Measurements from ENCODE around the gene MYBPC3.

Gene MYBPC3

DNA sequence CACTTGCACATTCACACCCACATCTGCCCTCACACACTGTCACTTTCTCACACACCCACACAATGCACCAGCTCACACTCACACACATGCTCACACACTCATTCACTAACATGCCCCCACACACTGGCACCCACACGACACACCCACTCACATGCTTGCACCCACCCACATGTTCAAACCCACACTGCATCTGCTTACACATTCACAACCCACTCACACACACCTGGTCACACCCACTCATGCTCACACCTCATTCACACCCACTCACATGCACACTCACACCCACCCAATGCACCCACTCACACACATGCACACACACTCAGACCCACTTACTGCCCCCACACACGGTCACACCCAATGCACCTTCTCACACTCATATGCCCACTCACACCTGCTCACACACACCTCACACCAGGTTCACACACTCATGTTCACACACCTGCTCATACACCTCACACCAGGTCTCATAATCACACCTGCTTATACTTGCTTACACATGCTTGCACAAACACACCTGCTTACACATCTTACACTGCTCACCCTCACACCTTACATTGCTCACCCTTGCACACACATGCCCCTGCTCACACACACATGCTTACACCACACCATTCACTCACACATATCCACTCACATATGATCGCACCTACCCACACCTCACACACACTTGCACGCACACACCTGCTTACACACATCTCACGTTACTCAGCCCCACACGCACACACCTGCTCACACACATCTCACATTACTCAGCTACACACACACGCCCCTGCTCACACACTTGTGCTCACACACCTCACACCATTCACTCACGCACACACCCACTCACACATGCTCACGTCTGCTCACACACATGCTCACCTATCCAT is 3.9 kb upstream of the MYBPC3 start:
- DNase-seq, result no peak

DNA sequence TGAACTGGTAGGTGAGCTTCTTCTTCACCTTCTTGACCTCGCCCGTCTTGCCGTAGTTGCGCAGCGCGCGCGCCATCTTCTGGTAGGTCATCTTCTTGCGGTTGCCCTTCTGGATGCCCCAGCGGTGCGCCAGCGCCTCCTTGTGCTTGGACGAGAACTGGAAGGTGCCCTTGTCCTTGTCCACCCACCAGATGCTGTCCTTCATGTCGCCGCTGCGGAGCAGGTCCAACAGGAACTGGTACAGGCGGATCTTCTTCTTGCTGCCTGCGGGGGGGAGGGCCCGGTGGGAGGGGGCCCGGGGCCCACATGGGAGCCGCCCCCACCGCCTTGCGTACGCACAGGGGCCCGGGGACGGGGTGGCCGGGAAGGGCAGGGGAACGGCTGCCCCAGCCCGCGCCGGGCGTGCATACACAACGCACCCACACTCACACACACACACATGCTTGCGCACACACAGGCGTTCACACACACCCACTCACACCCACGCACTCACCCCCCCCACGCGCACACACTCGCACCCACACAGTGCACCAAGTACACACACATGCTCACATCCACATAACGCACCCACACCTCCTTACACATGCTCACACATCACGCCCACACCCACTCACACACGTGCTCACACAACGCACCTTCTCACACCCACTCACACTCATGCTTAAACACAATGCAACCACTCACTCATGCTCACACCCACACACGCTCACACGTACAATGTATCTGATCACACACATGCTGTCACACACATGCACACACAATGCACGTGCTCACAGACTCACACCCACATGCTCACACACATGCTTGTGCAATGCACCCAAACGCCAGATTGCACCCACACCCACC is 3.0 kb upstream of the MYBPC3 start:
- peak; percentile 90 for DNase-seq

DNA sequence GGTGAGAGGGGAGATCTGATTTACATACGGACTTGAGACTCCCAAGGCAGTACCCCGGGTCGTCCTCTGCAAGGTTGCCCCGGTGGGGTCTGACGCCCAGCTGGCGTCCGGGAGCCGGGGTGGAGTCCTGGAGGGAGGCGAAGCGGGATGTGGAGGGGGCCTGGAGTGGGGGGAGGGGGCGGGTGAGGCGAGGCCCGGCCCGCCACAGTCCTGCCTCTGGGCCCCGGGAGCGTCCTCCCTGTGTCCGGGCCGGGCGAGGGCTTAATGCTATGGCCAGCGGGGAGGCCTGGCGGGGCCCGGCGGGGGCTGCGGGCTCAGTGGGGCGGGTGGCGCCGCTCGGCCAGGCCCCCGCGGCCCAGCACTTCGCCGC is 2.4 kb upstream of the MYBPC3 start:
- no peak for DNase-seq

DNA sequence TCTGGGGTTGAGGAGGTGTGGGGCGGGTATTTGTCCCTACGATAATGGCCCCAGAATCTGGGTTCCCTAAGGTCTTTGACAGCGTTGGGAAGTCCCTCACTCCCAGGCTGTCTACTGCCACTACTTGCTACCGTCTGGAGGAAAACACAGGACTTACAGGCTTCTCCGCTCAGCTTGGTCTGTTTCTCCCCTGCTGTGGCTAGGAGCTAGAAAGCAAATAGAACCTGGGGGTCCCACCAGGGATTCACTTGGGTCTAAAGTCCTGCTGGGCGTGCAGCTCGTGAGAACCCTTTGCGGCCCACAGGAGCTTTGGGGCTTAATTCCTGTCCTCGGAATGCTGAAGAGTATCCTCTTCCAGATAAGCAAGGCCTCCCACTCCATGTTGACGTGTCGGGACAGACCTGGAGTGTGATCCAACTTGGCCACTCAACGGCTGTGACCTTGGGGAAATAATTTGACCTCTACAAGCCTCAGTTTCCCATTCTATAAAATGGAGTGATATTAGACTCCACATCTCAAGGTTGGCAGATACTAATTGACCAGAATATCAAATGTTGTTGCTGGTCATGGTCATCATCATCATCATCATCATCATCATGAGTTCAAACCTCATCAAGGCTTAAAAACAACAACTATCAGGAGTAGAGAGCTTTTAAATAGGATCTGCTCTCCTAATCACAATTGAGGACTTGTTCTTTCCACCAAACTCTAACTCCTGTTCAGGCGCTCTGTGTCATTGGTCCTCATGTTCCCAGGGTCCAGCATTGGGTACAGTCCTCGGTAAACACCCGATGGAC is 1.7 kb upstream of the MYBPC3 start:
- DNase-seq, result no peak

DNA sequence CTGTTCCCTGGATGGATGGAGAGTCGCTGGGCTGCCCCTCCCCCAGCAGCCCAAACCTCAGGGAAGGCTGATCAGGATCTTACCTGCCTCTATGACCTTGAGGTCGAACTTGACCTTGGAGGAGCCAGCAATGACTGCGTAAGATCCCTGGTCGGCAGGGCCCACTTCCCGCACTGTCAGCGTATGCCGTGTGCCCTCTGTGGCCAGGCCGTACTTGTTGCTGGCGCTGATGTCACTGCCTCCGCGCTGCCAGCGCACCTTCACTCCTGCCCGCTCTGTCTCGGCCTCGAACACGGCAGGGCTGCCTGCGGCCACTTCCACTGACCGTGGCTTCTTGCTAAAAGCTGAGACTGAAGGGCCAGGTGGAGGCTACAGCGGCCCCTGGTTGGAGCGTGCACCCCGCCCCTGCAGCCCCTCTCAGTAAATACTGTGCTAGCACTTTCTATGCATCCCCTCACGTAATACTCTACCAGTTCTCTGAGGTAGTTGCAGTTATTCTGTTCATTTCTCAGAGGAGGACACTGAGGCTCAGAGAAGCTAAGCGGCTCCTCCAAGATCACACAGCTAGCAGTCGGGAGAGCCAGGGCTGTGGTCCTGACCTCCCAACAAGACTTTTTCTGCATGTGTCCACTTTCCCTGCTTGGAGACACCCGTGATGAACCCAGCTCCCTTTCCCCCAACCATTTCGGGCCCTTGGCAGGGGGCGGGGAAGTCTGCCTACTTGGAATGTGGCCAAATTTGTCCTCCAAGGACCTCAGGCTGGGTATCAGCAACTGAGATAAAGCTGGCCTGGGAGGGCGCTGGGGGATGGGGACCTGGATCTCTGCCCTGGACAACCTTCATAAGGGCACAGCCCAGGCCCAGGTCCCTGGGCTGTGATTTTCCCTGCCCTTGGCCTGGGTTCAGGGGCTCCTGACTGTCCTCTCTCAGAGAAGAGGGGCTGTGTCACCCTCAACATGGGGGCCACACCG is 1.1 kb downstream of the MYBPC3 start:
- DNase-seq, result no peak

DNA sequence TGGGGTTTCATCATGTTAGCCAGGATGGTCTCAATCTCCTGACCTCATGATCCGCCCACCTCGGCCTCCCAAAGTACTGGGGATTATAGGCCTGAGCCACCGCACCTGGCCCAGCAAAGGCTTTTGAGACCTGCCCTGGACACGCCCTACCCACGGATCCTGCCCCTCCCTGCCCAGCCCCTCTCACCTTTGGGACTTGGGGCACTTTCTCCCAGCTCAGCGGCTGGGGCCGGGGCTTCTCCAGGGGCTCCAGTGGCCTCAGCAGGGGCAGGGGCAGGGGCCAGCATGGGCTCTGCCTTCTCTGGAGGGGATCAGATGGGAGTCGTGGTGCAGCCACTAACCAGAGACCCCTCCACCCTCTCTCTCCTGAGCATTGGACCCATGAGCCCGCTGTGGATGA is 2.2 kb downstream of the MYBPC3 start:
- no peak for DNase-seq

DNA sequence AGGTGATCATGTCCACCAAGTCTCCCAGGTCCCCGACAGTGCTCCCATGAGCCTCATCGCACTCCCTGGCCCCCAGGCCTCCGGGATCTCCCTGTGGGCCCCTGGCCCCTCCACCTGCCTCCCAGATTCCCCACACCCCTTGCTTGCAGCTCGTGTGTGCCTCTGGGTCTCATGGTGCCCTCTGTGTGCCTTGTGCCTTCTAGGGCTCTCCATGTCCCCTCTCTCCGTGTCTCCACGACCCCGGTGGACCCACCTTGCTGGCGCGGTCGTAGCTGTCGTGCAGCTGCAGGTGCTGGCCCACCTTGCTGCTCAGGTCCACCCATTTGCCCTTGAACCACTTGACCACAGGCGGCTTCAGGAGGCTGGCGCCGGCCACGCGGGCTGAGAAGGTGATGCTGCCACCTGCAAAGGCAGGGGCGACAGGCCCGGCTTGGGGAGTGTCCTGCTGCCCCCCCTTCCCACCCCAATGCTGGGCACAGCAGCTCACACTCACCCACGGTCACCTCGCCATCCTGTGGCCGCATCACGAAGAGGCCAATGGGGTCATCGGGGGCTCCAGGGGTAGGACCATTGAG is 2.9 kb downstream of the MYBPC3 start:
- DNase-seq, result no peak

DNA sequence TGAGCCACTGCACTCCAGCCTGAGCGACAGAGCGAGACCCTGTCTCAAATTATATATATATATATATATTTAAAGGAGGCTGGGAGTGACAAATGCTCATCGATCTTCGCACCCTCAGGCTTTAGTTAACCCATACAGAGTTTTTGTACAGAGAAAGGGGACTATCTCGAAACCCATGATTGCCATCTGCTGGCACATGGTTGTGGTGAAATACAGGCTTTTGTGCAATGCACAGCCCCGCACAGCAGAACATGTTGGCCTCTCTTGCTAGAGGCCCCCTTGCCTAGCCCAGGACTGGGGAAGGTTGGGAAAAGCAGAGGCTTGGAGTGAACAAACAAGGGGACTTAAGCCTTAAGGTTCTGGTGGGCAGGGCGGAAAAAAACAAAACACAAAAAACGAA is 3.6 kb downstream of the MYBPC3 start:
- peak; percentile 38 for DNase-seq

DNA sequence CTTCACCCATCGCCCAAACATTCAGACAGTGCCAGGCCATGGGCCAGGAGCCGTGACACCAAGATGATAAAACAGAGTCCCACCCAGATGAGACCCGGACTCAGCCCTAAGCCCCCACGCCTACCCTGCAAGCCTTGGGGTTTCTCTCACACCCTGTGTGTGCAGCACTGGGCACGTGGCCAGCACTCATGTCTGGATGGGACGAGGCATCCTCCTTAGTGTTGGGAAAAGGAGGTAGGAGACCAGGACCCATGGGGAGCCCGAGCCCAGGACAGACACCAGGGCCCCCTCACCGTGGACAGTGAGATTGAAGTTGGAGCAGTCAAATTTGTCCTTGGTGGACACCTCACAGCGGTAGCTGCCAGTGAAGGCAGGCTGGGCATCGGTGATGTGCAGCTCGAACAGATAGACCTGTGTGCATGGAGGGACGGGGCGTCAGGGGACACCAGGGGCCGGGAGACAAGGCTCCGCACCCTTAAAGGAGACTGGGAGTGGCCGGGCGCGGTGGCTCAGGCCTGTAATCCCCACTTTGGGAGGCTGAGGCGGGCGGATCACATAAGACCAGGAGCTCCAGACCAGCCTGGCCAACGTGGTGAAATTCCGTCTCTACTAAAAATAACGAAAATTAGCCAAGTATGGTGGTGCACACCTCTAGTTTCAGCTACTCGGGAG is 4.2 kb downstream of the MYBPC3 start:
- no peak for DNase-seq

DNA sequence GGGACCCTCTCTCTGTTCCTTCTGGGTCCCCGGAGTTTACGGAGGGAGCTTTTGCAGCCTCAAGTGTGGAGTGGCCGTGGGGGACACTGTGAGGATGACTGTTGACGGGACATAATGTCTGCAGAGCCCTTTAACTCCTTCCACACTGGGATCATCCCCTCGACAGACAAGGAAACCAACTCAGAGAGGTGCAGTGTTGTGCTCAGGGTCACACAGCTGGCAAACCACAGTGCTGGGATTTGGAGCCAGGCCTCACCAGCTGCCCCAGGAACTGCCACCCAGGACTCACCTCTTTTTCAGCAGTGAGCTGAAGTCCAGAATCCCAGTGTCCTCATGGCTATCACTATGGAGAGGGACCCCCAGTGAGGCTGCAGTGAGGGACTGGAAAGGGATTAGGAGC is 5.4 kb downstream of the MYBPC3 start:
- DNase-seq, result no peak

DNA sequence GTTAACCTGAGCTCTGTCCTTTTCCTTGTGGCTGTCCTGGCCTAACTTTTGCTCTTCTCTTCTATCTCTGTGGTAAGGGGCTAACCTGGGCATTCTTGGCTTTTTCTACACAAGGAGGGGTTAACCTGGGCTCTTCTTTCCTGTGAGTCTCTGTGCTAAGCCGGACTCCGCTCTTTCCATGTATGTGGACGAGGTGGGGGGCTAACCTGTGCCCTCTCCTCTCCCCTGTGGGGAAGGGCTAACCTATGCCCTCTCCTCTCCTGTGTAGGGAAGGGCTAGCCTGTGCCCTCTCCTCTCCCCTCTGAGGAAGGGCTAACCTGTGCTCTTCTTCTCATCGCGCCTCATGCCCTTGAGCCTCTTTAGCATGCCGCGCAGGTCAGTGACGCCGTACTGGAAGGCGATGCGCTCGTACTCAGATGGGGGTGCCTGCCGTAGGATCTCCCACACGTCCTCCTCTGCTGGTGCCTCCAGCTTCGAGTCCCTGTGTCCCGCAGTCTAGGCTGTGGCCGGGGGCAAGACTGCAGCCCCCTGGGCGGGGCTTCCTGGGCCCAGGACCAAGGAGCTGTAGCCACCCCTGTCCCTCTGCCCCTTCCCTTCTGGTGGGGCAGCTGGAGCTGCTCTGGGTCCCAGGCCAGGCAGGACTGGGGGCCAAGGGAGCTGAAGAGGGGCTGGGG is 6.5 kb downstream of the MYBPC3 start:
- no peak for DNase-seq

DNA sequence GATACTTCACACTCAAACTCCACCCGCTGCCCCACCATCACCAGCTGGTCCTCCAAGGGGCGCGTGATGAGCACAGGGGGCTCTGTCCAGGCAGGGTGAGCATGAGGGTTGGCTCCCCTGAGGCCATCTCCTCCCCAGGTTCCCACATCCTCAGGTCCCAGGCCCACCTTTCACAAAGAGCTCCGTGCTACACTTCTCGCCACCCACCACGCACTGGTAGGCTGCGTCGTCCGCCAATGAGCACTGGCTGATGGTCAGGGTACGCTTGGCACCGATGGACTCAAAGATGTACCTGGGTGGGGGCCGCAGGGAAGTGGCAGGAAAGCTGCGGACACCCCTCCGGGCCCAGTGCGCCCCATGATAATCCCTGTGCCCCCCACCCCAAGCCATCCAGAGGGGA is 9.6 kb downstream of the MYBPC3 start:
- DNase-seq, result no peak

DNA sequence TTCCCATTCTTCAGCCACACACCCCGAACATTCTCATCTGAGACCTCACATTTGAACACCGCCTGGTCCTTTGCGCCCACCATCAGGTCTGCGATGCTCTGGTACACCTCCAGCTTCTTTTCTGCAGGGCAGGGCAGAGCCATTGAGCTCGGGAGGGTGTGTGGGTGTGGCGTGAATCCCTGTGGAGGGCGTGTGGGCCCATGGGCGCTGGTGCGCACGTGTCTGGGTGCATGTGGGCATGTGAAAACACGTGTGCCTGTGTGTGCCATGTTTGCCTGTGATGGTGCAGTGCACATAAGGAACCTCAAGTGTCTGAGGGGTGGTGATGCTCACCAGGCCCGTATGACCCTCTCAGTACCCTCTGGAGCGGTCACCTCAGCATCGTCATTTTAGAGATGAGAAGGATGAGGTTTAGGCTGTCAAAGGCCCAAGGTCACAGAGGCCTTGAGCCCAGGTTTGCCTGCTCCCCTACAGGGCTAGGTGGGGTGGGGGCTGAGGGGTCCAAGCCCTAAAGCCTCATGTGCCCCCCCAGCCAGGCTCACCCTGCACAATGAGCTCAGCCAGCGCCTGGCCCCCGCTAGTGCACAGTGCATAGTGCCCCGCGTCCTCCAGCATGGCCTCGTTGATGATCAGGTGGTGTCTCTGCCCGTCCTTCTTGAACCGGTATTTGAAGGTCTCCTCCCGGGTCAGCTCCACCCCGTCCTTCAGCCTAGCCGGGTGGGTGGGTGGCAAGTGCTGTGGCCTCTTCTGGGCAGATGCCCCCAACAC is 10.3 kb downstream of the MYBPC3 start:
- DNase-seq, result no peak

DNA sequence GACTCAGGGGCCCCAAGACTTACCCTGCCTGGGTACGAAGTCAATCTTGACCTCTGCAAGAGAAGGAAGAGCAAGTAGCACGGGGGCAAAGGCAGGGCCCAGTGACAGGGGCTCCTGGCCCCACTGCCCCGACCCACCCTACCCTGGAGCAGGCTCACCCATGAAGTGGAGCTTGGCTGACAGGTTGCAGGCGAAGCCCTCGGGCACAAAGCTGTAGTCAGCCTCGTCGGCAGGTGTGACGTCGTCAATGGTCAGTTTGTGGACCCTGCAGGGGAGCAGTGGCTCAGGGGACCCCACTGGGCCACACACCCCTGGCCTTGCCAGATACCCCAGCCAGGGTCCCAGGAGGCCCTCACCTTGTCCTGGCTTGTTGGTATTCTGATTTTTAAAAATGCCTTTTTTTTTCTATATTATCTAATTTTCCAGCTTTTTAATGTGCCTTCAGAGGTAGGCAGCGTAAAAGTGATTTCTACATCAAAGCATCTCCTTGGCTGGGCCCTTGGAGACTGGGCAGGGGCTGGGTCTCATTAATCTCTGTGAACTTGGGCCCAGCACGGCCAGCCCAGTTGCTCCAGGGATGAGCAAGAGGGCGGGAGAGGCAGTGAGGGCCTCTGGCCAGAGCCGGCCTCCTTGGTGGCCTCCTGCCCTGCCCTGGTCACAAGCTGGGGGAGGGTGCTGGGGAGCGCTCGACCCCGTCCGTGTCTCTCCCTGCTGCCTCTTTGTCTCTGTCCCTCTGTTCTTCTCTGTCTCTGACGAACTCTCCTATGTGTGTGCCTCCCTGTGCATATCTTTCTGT is 11.3 kb downstream of the MYBPC3 start:
- DNase-seq, result no peak

DNA sequence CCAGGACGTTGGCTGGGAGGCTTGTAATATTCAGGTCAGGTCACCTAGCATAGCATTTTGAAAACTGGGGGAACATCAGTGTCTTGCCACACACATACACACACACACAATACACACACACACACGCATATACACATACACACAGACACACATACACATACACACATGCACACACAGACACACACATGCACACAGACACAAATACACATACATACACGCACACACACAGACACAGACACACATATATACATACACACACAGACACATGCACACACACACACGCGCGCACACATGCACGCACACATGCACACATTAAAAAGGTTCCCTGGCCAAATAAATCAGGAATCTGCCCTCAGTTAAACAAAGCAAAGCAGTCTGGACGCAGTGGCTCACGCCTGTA is 12.5 kb downstream of the MYBPC3 start:
- DNase-seq, result no peak

DNA sequence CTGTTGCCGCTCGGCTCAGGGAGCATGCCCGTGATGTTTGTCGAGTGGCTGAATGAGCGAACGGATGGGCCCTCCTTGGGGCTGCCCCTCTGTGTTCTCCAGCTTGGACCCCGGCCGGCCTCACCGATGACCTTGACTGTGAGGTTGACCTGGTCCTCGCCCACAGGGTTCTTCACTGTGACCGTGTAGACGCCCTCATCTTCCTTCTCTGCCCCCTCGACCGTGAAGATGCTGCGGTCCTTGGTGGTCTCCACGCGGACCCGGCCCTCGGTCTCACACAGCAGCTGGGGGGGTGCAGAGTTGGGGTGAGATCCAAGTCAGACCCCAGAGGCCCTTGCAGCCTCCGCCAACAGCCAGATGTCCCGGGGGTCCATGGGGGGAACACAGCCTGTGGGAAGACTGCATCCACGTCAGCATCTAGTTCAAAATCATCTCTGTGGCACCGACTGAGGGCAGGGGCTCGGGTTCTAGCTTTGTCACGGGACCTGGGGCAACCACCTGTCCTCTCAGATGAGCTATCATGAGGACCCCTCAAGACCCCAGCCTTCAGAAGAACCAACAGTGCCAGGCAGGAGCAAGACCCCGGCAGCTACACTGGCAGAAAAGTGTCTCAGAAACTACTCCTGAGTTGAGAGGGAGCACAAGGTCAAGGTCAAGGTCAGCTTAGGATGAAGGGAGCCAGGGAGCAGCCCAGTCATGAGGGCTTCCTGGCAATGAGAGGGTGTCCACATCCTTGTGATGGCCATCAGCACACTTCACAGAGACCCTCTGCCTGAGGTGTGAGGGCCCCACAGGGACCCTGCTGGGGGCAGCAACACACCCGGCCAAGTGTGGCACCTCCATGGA is 13.9 kb downstream of the MYBPC3 start:
- DNase-seq, result no peak

DNA sequence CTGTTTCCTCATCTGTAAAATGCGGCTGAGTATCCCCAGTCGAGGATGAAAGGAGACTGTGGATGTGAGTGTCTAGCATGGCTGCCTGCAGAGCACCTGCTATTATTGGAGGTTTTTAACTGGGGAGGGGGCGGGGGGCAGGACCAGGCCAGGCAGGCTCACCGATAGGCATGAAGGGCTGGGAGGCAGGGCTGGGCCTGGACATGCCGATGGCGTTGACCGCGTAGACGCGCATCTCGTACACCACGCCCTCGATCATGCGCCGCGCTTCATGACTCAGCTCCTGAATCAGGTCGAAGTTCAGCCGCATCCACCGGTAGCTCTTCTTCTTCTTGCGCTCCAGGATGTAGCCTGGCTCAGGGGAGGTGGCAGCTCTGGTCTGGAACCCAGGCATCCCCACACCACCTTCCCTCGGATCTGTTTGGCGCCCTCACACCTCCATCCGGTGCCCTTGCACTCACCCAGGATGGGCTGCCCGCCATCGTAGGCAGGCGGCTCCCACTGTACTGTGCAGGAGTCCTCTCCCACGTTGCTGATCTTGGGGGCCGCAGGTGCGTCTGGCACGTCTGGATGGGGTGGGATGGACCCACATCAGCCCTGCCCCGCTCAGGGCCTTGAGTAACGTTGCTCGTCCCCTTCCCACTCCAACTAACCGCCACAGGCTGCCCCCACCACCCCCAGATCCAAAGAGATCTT is 15.1 kb downstream of the MYBPC3 start:
- no peak for DNase-seq

All from NCI-H1436 (cell line).